Measurements from ENCODE around the gene ZNF446.
"Not testable (repeated sequence)": the region's sequence is repeated elsewhere in the genome, so short reads cannot be mapped to it uniquely, and the experiment has no call there.

ZNF446 gene

DNA sequence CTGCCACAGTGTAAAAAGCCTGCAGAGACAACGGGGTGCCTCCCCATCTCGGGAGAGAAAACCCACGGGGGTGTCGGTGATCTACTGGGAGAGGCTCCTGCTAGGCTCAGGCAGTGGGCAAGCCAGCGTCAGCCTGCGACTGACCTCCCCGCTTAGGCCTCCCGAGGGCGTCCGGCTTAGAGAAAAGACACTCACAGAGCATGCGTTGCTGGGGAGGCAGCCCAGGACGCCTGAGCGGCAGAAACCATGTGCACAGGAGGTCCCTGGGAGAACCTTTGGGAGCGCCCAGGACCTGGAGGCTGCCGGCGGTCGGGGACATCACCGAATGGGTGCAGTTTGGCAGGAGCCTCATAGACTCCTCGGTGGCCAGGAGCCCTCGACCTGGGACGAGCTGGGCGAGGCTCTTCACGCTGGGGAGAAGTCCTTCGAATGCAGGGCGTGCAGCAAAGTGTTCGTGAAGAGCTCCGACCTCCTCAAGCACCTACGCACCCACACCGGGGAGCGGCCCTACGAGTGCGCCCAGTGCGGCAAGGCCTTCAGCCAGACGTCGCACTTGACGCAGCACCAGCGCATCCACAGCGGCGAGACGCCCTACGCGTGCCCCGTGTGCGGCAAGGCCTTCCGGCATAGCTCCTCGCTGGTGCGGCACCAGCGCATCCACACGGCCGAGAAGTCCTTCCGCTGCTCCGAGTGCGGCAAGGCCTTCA, 5.2 kb upstream of the ZNF446 start:
- not testable (repeated sequence) for DNase-seq

DNA sequence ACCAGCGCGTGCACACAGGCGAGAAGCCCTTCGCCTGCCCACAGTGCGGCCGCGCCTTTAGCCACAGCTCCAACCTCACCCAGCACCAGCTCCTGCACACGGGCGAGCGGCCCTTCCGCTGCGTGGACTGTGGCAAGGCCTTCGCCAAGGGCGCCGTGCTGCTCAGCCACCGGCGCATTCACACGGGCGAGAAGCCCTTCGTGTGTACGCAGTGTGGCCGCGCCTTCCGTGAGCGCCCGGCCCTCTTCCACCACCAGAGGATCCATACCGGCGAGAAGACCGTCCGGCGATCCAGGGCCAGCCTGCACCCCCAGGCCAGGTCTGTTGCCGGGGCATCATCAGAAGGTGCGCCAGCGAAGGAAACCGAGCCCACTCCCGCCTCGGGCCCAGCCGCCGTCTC, 4.4 kb upstream of the ZNF446 start:
- DNase-seq = no peak

DNA sequence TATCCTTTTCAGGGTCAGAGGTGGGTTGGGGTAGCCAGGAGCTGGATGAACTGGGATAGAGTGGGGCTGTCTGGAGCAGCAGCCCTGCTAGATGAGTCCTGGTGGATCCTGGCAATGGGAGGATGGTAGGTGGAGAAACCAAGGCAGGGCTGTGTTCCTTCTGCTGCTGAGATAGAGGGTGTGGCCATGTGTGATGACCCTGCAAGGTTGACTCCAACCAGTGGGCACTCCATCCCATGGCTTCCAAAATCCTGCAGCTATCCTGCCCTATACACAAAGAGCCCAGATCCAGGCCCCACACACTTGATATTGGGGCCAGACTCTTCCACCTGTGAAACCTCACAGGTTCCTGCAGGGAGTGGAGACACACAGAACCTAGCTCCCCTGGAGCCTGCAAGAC, 2.4 kb upstream of the ZNF446 start:
- no peak for DNase-seq

DNA sequence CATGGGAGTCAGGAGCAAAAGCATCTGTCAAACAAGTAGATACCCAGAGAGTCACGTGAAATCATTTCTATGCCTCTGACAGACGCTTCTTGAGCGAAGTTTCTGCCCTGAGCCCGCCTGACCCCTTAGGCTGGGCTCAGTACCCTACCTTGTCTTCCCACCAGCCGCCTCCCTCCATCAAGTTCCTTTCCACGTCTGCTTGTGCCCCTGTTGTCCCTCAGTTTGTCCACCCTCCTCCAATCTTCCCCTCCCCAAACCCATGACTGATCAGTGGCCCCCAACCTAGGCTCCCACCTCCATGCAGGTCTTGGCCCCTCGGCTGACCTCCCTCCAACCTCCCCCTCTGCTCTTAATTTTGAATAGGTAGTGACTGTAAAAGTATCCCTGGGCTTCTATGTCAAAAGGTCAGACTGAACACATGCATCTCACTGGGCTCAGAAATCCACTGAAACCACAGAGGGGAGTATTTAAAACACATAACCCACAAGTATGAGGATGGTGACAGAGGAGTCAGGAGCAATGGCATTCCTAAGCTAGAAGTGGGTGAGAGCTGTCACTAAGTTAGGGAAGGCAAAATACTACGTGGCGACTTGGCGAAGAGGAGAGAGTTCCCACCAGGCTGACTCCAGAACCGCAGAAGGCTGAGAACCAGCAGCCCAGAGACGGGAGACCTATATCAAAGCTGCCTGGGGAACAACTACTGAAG, 1.7 kb upstream of the ZNF446 start:
- peak; percentile 67 for DNase-seq

DNA sequence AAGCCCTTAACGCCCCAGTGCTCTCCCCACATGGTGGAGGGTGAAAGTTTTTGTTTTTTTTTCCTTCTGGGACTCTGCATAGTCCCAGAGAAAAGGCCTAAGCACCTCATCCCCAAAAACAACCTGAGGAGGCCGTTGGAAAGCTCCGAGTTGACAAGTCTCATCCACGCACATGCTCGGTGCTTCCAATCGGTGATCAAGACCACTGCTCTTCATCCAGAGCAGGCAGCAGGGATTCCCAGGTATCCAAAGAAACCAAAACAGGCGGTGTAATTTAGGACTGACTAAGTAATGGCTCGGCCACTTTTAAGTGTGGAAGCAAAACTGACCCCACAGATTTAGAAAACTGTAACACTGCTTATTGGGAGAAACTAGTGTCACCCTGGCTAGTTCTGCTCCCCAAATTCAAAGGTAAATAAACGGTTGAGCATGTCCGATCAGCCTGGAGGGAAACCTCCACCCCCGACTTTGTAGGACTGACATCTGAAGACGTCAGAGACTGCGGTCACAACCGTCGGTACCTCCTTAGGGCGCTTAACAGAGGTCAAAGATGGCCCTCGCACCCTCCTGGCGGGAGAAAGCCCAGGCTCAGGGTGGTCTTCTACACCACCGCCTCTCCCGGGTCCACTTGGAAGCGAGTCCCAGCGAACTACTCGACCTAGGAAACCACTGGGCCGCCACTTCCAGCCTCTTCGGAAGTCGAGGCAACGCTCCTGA, 997 bp upstream of the ZNF446 start:
- no peak for DNase-seq

DNA sequence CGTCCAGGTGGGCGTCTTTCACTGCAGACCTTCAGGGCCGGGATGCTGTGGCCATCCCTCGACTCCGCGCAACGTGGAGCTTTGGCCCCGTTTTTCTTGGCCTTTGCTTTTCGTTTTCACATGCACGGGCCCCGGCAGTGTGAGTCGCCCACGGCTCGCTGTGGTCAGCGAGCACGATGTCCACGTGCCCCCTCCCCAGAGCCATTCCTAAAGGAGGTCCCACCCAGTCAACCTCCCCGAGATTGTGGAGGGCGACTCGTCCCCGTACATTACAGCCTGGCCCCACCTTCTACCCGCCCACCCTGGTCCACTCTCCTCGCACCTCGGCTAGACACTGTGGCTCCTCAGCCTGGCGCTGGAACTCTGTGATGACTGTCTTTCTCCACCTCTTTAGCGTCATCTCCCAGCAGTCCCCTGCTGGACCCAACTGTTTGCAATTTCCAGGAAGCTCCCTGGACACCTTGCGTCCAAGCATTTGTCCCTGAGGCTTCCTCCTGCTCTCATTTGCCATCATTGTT, 405 bp downstream of the ZNF446 start:
- peak; percentile 18 for DNase-seq

DNA sequence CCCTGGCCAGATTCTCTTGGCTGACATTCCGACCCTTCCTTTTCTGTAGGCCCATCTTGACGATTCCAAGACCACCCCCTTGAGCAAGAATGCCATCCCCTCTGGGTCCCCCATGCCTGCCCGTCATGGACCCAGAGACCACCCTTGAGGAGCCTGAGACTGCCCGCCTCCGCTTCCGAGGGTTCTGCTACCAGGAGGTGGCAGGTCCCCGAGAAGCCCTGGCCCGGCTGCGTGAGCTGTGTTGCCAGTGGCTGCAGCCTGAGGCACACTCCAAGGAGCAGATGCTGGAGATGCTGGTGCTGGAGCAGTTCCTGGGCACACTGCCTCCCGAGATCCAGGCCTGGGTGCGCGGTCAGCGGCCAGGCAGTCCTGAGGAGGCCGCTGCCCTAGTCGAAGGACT, 978 bp downstream of the ZNF446 start:
- no peak for DNase-seq

DNA sequence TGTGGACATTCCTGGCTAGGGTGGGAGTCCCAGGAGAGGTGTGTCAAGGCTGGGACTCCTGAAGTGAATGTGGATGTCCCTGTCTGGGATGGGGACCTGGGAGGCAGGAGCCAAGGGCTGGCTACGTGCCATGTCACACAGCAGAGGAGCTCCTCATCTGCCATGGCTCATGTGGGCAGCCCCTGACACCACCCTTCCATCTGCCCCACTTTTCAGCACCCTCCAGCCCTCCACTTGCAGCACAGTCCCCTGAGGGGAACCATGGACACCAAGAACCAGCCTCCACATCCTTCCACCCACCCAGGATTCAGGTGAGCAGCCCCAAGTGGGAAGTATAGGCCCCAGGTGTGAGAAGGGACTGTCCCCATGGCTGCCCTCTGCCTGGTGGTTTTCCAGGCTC, 1.7 kb downstream of the ZNF446 start:
- DNase-seq = no peak

DNA sequence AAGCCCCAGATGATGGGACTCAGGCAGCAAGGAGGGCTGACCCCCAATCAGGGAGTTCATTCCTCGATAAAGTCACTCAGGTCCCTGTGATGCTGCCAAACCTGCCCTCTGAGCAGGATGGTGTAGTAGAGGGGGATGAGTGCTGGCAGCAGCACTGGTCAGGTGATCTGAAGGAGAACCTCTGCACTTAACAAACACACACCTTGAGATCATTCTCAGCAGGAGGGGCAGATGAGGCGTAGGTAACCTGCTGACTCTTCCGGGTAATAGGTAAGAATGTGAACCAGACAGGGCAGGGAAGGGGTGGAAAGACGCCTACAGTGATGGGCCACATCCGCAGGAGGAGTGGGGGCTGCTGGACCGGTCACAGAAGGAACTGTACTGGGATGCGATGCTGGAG, 3.2 kb downstream of the ZNF446 start:
- DNase-seq = no peak

DNA sequence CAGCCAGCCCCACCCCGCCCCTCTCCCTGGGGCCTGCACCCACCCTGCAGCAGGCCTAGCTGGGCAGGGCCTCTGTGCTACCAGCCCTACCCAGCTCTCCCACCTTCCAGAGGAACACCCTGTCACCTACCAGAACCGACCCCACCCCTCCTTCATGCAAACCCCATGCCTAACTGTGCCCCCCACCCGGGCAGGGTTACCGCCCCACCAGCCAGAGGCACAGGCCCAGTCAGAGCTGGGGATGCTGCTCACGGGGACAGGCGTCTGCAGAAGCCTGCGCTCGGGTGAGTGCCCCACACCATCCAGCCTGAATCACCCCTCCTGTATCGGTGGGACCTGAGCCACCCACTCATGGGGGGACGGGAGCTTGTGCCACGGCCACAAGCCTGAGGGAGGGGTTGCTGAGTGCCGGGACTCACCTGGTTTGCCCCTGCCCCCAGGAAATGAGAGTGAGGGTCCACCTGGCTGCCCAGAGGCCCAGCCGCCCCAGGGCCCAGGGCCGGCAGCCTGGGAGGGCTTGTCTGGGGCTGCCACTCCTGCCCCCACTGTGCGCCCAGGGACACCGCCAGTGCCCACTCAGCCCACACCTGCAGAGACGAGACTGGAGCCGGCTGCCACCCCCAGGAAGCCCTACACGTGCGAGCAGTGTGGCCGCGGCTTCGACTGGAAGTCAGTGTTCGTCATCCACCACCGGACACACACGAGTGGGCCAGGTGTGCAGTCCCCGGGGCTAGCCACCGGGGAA, 3.8 kb downstream of the ZNF446 start:
- no peak for DNase-seq

DNA sequence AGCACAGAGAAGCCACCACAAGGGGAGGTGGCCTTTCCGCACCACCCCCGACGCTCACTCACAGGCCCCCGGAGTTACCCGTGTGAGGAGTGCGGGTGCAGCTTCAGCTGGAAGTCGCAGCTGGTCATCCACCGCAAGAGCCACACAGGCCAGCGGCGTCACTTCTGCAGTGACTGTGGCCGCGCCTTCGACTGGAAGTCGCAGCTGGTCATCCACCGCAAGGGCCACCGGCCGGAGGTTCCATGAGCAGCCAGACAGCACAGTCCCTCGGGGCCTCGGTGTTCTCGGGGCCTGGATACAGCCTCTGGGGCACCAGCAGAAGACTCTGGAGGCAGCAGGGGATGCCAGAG, 4.3 kb downstream of the ZNF446 start:
- DNase-seq = no peak

DNA sequence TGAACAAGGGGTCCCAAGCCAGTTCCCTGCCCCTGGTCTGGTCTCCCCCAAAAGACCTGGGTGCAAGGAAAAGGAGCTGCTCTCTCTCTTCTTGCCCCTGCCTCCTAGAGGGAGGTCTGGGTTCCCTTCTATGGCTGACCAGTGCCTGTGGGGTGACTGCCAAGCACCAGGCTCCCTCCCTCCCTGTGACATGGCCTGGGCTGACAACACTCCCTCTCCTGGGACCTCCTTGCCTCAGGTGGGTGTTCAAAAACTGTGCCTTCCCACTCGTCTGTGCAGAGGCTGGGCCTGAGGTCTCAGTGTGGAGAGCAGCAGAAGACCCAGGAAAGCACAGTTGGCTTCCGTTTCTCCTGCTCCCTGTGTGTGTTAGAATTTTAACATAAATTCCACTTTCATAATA, 4.7 kb downstream of the ZNF446 start:
- no peak for DNase-seq

DNA sequence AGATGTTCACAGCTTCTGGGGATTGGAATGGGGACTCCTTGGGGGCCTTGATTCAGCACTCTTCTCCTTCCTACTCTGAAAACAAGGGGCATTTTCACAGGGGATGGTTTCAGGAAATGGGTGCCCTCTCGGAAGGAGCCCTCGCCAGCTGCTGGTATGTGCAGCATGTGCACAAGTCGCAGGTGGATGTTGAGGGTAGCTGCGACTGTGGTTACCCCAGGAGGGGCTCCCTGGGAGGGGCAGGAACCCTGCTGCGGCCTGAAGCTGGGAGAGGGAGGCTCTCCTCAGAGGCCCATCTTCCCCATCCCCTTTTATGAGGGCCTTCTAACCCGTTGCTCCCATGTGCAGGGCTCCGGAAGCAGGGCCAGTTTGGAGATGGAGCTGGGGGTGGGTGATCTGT, 6.2 kb downstream of the ZNF446 start:
- DNase-seq = no peak

DNA sequence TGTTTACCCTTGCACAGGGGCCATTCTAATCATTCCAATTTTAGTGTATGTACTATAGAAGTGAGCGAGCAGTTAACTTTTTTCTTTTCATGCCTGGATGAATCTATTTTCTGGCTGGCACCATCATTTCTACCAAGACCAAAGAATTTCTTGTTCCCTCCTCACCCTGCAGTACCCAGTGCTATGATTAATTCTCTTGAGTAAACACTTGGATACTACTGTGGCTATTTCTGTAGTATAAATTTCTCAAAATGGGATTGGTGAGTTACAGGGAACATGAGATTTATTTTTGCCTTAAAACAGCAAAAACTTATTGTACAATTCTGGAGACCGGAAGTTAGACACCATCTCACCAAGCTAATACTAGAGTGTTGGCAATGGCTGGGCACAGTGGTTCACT, 7.6 kb downstream of the ZNF446 start:
- DNase-seq = no peak

DNA sequence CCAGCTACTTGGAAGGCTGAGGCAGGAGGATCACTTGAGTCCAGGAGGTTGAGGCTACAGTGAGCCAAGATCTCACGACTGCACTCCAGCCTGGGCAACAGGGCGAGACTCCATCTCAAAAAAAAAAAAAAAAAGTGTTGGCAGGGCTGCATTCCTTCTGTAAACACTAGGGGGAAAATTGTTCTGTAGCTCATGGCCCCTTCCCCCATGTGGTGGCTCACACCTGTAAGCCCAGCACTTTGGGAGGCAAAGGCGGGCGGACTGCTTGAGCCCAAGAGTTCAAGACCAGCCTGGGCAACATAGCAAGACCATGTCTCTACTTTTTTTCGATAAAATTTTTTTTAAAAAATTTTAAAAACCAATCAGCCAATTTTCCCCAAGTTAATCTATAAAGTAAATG, 8.2 kb downstream of the ZNF446 start:
- DNase-seq = not testable (repeated sequence)

DNA sequence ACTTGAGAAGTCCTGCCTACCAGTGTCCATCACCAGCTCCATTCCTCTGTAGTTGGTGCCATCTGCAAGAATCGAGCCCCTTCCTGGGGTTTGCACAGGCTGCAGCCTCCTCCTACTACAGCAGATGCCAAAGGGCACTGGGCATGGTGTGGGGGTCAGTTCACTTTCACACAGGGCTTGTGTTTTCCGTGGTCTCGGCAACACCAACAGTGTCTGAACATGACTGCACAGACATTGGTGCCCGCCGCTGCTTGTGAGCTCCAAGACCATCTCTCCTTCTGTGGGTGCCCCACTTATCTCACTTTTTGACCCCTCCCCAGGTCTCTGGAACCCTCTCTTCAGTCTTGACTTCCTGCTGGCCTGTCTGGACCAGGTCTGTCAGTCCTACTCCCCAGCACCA, 15.2 kb downstream of the ZNF446 start:
- DNase-seq = no peak

DNA sequence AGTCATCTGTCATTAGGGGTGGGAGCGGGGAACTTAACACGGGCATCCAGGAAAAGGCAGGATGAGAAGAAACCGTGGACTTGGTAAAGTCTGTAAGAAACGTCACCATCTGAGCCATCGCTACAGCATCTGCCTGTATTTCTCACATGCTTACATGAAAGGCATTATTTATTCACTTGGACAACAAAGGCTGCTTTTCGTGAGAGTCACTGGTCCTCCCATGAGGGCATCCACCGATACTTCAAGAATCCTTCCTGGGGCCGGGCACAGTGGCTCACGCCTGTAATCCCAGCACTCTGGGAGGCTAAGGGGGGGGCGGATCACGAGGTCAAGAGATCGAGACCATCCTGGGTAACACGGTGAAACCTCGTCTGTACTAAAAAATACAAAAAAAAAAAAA, 16.1 kb downstream of the ZNF446 start:
- DNase-seq = no peak

DNA sequence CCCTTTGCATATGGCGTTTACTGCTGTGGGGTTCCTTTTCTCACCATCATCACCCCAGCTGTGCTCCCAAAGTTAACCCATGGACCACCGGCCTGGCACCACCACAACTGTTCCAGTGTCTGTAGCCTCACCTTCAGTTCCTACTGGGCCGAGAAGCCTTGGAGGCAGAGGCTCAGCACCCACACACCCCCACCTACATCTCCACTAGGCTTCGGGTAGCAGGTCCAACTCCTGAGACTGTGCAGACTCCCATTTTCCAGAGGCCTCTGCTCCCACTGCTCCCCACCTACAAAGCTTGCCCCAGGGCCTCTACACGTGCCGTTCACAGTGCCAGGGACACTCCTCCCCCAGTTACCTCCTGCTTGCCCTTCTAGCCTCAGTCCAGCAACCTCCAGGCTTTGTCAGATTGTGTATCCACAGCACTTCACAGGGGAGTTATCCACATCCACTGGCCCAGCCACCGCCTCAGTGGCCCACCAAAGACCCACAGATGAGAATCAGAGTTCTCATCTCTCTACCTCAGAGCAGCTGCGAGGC, 21.6 kb downstream of the ZNF446 start:
- DNase-seq = no peak

DNA sequence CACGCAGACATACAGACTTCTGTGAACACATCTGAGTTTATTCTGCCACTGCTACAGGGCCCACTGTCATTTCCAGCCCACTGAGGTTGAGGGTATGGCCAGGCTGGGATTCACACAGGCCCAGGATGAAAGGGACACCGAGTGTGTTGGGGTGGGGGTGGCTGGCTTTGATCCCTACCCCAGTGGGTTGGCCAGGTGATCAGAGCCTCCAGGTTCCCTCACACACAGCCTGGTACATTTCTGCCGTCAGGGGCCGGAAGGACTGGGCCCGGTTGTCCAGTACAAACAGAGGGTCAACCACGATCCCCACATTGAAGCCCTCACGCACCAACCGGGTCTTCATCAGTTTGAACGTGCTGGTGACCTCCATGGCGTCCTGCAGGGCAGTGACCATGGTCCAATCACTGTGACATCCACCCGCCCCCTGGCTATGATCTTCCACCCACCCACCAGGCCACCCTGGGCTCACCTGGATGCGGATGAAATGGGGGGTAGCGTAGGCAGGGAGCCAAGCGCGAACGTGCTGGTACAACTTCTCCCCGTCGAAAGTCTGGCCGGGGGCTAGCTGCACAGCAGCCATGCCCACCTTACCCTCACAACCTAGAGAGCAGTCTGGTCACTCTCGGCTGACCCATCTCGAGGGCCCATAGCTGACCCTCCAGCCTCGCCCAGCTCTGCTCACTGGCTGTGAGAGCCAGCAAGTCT, 22.3 kb downstream of the ZNF446 start:
- DNase-seq = no peak

DNA sequence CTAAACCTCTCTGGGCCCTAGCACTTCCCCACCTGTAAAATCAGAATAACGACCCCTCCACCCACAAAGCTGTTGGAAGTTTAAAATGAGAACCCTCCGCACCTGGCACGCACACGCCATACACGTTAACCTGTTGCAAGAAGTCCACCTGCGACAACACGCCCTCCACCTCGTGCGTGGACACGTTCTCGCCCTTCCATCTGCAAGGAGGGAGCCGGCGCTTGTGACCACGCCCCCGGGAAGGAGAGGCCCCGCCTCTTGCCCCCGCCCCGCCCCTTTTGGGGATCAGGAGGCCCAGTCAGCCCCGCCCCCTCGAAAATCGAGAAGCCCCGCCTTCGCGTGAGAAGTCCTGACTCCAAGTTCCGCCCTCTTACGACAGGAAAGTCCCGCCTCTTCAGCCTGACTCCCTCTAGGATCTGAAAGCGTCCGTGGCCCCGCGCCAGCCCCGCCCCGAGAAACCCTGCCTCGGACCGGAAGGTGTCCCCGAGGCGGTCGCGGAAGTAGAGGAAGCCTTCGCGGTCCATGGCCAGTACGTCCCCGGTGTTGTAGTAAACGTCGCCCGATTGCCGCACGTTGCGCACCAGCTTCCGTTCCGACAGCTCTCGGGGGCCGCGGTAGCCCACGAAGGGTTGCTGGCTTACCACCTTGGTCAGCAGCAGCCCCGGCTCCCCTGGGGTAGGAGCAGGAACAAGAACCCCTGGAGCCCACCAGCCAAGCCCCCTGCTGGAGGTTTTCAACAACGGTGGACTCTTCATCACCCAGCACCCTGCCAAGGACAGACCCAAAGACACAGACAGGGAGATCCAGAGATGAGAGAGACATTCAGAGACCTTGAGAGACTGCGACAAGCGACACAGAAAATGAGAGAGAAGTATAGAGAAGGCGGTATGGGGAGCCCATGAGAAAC, 23.1 kb downstream of the ZNF446 start:
- DNase-seq = peak; percentile 99

DNA sequence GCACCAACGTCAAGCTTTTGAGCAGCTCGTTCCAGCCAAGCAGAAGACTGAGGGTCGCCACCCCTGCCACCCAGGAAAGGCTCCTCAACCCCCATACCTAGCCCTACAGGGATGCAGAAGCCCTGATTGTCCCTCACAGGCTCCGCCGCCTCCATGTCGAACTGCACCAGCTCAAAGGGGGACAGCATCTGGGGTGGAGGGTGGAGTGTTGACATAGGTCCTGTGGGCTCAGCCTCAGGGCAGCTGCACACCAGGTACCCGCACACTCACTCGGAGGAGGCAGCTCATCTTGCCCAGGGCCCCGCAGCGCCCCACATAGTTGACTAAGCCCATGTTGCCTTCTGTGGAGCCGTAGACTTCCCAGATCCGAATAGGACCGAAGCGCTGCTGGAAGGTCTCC, 24.1 kb downstream of the ZNF446 start:
- no peak for DNase-seq
